Right ventricle myocardium inferior (tissue), 1 donor: Measurements from ENCODE around the gene GARNL3. TPM values are rescaled to one million over a fixed set of nuclear protein-coding genes. Genes with fewer than 3 reads are reported as not detected.
A peak's percentile ranks its signal among the peaks of the same experiment; 100 is the strongest.

Experiments
- ATAC-seq: fragments of 200-7000 bp; cut with Tn5 transposase; one replicate; pipeline ENCODE4 v1.9.1; 2020; ENCODE audit warnings: mild to moderate bottlenecking, moderate library complexity
- DNase-seq: peaks from one replicate; pipeline ENCODE4 v3.0.0; 2021; ENCODE audit errors: missing footprints
- intact Hi-C: fragments of 100-400 bp; cut with DNase I; formaldehyde crosslinking; loops from one replicate; pipeline ENCODE4 v1.11.0; 2022
- total RNA-seq: library from RNA; stranded (reverse); fragmentation: NEBNext Ultra II Directional; extraction: Animal tissue kit (Norgen Biotek cat#: 25700); gene quantifications from one replicate; pipeline ENCODE4 v1.2.1, GENCODE V29; 2021
- donor health status: DM: no; HTN: yes; CAD: no; lungs with severe emphysema.

Gene GARNL3
- total RNA-seq, 1 donor from 2014 or later, result 13.1 TPM

- ATAC-seq (peak; percentile 55), DNase-seq (no peak)
- intact Hi-C loops, result loop anchor here (2.0 kb wide), 1 partner anchor 50 kb away; no protein-coding TSS in a partner anchor
Measured at GRCh38 chr9:127360829-127361228, 96.3 kb downstream of the GARNL3 start.

- ATAC-seq, result no peak
- DNase-seq, result no peak
- intact Hi-C loops, result loop anchor here (2.0 kb wide), 1 partner anchor 51 kb away; no protein-coding TSS in a partner anchor
Measured at GRCh38 chr9:127361561-127361960, 97.0 kb downstream of the GARNL3 start.

- no peak for DNase-seq
- intact Hi-C loops, result no loop called here
- no peak for ATAC-seq
Measured at GRCh38 chr9:127362829-127363228, 98.3 kb downstream of the GARNL3 start.

DNA sequence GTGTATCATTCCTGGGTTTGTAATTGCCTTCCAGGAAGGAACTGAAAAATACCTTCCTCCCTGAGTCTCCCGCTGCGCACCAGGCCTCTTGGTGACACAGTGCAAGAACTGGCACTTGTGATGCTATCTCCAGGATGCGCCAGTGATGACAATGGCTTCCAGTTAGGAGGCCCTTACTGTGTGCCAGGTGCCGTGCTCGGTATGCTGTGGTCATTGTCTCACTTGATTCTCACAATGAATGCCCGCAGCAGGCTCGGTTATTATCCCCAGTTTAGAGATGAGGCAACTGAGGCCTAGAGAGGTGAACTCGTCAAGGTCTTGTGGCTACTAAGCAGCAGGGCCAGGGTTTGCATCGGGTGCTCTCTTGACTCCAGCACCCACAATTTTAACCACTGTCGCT is 100.9 kb downstream of the GARNL3 start:
- intact Hi-C loops, result no loop called here
- DNase-seq (no peak), ATAC-seq (no peak)

- DNase-seq (no peak), ATAC-seq (no peak)
- intact Hi-C loops, result no loop called here
Measured at GRCh38 chr9:127366594-127366993, 102.0 kb downstream of the GARNL3 start.

DNA sequence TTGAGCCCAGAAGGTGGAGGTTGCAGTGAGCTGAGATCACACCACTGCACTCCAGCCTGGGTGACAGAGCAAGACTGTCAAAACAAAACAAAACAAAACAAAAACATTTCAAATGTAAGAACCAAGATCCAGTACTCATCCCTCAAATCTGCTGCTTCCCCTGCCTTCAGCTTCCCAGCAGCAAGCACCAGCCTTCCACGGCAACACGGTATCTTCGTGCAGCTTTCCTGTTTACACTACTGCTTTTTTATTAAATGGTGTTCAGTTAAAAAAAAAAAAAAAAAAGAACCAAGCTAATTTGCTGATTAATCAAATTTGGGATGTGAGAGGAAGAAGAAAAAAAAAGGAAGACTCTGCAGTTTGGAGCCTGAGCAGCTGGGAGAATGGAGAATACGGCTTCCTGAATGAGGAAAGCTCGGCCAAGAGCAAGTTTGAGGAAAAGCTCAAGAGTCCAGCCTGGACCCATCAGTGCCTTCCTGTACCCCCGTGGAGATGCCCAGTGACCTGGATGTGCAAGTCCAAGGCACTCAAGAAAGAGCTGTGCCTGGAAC is 104.4 kb downstream of the GARNL3 start:
- intact Hi-C loops, result no loop called here
- no peak for ATAC-seq
- DNase-seq, result no peak

DNA sequence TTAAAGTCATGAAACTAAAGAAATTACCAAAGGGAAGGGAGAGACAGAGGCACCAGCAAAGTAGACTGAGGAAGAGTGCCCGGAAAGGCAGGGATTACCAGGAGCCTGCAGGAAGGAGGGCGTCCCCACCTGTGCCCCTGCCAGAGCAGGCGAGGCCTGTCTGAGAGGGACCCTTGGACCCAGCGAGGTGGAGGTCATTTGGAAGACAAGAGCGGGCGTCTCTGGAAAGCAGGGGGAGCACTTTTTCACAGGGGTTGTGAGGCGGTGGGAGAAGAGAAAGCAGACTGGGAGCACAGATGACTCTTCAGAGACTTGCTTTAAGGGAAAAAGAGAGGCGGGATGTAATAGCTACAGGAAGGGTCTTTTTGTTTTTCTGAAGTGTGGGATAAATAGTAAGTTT is 104.9 kb downstream of the GARNL3 start:
- DNase-seq (no peak), ATAC-seq (no peak)
- intact Hi-C loops, result no loop called here

DNA sequence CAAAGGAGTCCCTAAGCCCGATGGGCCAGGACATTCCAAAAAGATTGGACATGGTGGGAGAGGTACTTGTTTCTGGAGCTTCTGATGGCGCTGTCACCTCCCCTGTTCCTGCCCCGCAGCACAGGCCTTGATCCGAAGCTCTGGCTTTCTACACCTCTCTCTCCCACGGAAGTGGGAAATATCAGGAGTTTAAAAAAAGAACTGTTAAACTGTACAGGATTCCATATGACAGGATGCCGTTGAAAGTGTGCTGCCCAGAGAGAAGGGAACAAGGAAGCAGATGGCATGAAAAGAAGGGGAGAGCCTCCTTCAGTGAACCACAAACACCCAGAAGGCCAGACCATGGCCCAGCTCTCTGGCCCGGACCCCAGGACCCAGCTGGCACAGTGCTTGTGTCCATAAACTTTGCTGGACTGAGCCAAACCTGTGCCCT is 105.6 kb downstream of the GARNL3 start:
- ATAC-seq, result peak; percentile 36
- no peak for DNase-seq
- intact Hi-C loops, result no loop called here

DNA sequence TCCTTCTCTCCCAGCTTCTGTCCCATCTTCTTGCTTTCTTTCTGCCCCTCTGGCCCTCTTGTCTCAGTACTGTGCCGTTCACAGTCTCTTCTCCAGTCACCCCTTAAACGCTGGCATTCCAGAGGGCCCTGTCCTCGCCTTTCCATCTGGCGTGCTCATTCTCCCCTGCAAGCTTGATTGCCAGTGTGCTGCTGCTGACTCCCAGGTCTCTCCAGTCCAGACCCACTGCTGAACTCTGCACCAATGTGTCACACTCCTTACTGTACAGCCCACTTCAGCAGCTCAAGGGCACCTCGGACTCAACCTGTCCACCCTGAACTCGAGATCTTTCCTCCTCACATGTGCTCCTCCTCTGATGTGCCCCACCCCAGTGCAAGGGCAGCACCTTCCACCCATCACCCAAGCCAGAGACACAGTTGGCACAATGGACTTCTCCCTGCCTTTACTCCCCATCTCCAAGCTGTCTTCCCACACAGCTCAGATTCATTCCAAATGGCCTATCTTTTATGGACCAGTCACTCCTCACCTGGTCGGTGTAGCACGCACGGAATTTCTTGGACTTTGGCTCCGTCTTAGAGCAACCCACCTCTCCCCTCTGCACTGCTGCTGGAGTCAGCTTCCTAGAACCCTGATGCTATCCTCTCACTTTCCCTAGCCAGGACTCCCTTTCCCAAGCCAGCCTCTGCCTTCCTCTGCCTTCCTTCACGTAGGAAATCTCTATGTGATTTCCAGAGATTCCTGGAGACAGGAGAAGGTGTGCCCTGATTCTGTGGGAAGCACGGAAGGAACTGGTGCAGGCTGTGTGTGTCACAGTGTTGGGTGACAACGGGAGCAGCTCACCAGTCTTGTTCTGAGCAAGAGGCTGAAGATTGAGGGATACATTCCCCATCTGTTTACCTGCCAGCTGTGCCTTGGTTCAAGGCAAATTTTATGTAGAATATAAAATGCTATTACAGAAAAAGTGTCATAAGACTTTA is 106.4 kb downstream of the GARNL3 start:
- ATAC-seq, result no peak

GRCh38 chr9:127380479-127380878 is 115.9 kb downstream of the GARNL3 start:
- DNase-seq, result no peak

More for the DNA sequence above, 106.4 kb downstream of the GARNL3 start:
- intact Hi-C loops, result no loop called here
- no peak for DNase-seq

DNA sequence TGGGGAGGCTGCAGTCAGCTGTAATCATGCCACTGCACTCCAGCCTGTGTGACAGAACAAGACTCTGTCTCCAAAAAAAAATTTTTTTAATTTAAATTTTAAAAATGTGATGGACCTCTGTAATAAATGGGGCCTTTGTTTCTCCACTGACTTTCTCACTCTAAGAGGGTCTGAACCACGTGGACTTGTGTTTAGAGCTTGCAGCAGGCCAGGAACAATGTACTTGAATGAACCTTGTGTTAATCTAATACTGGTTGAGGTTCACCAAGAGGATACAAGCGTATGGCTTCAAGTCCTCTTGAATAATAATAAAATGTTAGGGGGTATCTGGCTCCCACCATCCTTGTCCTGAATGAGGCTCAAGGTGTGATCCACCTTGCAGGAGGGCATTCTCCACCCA is 118.0 kb downstream of the GARNL3 start:
- no peak for ATAC-seq
- DNase-seq, result no peak
- intact Hi-C loops, result no loop called here

More at GRCh38 chr9:127380479-127380878, 115.9 kb downstream of the GARNL3 start:
- intact Hi-C loops, result no loop called here
- ATAC-seq, result no peak

DNA sequence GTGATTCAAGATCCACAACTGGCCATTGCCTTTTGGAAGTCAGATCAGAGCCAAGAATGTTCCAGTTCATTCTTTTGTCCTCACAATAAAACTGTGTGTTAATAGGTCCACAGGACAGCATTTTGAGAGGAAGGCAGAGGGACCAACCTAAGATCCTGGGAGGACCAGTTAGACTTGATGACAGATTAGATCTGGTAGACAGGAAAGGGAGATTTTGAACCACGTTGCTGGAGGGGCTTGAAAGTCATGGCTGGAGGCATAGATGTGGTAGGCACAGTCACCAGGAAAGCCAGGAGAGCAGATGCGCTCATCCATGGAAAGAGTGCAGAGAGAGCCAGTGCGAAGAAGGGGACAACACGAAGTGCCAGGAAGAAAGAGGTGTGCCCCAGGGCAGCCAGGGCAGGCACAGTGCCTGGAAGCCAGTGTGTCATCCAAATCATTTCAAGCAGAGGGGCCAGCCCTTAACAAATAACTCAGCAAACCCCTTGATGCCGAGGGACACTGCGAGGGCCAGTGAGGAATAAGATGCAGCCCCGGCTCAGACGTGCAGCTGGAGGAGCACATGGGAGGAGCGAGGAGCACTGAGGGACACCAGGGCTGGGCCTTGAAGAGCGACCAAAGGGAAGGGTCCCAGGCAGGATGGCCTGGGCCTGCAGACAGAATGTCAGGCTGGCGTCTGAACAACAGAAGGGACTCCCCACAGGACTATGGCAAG is 119.6 kb downstream of the GARNL3 start:
- intact Hi-C loops, result no loop called here
- ATAC-seq (no peak), DNase-seq (no peak)

DNA sequence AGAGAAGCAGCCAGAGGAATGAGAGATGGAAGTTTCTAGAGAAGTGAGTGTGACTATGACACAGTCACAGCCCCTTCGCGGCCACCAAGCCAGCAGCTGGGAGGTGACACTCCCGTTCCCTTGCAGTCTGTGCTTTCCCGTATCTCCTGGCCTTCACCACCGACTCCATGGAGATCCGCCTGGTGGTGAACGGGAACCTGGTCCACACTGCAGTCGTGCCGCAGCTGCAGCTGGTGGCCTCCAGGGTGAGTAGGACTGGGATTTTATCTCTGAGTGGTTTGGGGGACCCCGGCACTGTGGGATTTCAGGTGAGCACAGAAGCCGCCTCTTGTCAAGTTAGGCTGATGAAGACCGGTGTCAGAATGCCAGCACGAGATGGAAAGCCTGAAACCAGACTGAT is 120.3 kb downstream of the GARNL3 start:
- intact Hi-C loops, result no loop called here

GRCh38 chr9:127386249-127386648 is 121.7 kb downstream of the GARNL3 start:
- no peak for ATAC-seq
- DNase-seq, result no peak
- intact Hi-C loops, result no loop called here

More for the DNA sequence above, 120.3 kb downstream of the GARNL3 start:
- DNase-seq (no peak), ATAC-seq (no peak)

DNA sequence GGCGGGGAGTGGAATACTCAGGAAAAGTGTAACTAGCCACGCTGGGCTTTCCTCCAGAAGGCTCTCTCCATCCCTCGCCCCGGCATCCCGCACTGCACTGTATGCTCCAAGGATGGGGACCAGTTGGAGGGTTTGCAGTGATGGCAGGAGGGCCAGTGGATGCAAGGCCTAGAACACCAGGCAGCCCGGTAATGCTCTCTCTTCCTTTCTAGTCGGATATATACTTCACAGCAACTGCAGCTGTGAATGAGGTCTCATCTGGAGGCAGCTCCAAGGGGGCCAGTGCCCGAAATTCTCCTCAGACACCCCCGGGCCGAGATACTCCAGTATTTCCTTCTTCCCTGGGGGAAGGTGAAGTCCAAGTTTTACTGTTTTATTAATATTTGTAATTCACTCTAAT is 122.4 kb downstream of the GARNL3 start:
- DNase-seq (no peak), ATAC-seq (no peak)
- intact Hi-C loops, result no loop called here

GRCh38 chr9:127388037-127388855 is 123.7 kb downstream of the GARNL3 start:
- DNase-seq, result no peak
- ATAC-seq, result peak; percentile 96
- intact Hi-C loops, result no loop called here

- DNase-seq (no peak), ATAC-seq (no peak)
- intact Hi-C loops, result no loop called here
Measured at GRCh38 chr9:127388856-127389238, 124.3 kb downstream of the GARNL3 start.

- no peak for DNase-seq
- no peak for ATAC-seq
- intact Hi-C loops, result no loop called here
Measured at GRCh38 chr9:127389381-127390247, 125.0 kb downstream of the GARNL3 start.
